Activated T-cell treated with anti-CD3 and anti-CD28 coated beads, Interleukin-2, amount 50 U/mL, for 24 hours (primary cell): ENCODE results near the gene SREK1.
A peak's percentile ranks its signal among the peaks of the same experiment; 100 is the strongest.

Source experiments
- DNase-seq: peaks from one replicate; pipeline ENCODE4 v3.0.0-alpha.2; 2020
- H3K27ac Mint-ChIP-seq: 2 replicates; pipeline ENCODE4 v1.8.0; 2020; ENCODE audit warnings: mild to moderate bottlenecking, mixed read lengths
- H3K27me3 Mint-ChIP-seq: 2 replicates; pipeline ENCODE4 v1.8.0; 2020; ENCODE audit warnings: mixed read lengths
- H3K36me3 Mint-ChIP-seq: 2 replicates; pipeline ENCODE4 v1.8.0; 2020; ENCODE audit warnings: low read depth, mixed read lengths
- H3K4me1 Mint-ChIP-seq: 2 replicates; pipeline ENCODE4 v1.8.0; 2020; ENCODE audit warnings: low read depth, mixed read lengths
- H3K4me3 Mint-ChIP-seq: 2 replicates; pipeline ENCODE4 v1.8.0; 2020; ENCODE audit warnings: mild to moderate bottlenecking, moderate library complexity, mixed read lengths
- H3K9me3 Mint-ChIP-seq: 2 replicates; pipeline ENCODE4 v1.8.0; 2020; ENCODE audit warnings: mixed read lengths

SREK1 gene

GRCh38 chr5:66143473-66144073, 527 bp upstream of the SREK1 start:
- peaks cover 53% of the 10 kb centered on the region for H3K4me1 Mint-ChIP-seq
- H3K27me3 Mint-ChIP-seq = no peaks in the 10 kb centered on the region
- no peak for DNase-seq
- H3K9me3 Mint-ChIP-seq = no peaks in the 10 kb centered on the region
- H3K36me3 Mint-ChIP-seq = peaks cover 35% of the 10 kb centered on the region
- H3K27ac Mint-ChIP-seq = peak overlapping the region; percentile 99
- H3K4me3 Mint-ChIP-seq = peak overlapping the region; percentile 96

- H3K4me1 Mint-ChIP-seq = peaks cover 52% of the 10 kb centered on the region
- peaks cover 48% of the 10 kb centered on the region for H3K36me3 Mint-ChIP-seq
- no peaks in the 10 kb centered on the region for H3K9me3 Mint-ChIP-seq
- peak overlapping the region; percentile 96 for H3K4me3 Mint-ChIP-seq
- H3K27ac Mint-ChIP-seq = peak overlapping the region; percentile 99
- no peak for DNase-seq
- no peaks in the 10 kb centered on the region for H3K27me3 Mint-ChIP-seq
These were observed 812 bp downstream of the SREK1 start for GRCh38 chr5:66144834-66145390.

DNA sequence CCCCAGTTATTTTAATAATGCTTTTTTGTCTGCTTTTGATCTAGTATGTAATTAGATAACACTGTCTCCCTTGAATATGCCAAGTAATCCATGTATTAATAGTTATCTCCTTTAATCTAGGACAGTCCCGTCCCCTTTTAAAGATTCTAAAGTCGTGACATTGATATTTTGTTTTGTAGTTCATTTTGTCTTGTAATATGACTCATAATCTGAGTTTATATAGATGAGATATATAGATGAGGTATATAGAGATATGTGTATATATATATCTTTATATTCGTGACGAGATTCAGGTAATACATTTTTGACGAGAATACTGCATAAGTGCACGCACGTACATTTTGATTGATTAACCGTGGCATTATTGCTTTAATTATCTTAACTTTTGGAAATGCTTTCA, 1.6 kb downstream of the SREK1 start:
- H3K27ac Mint-ChIP-seq = peak overlapping the region; percentile 83
- H3K36me3 Mint-ChIP-seq = peaks cover 55% of the 10 kb centered on the region
- DNase-seq = no peak
- H3K9me3 Mint-ChIP-seq = no peaks in the 10 kb centered on the region
- peaks cover 56% of the 10 kb centered on the region for H3K4me1 Mint-ChIP-seq
- H3K27me3 Mint-ChIP-seq = no peaks in the 10 kb centered on the region
- peak overlapping the region; percentile 96 for H3K4me3 Mint-ChIP-seq

- H3K9me3 Mint-ChIP-seq = no peaks in the 10 kb centered on the region
- H3K27ac Mint-ChIP-seq = peak overlapping the region; percentile 75
- H3K4me3 Mint-ChIP-seq = no peak overlapping the region
- no peak for DNase-seq
- peaks cover 62% of the 10 kb centered on the region for H3K36me3 Mint-ChIP-seq
- H3K4me1 Mint-ChIP-seq = peaks cover 63% of the 10 kb centered on the region
- no peaks in the 10 kb centered on the region for H3K27me3 Mint-ChIP-seq
These were observed 5.8 kb downstream of the SREK1 start for GRCh38 chr5:66149950-66150349.

- Mint-ChIP-seq H3K27ac (peak overlapping the region; percentile 75), H3K36me3 (peaks cover 63% of the 10 kb centered on the region), H3K4me1 (peaks cover 68% of the 10 kb centered on the region), H3K9me3 (no peaks in the 10 kb centered on the region), H3K27me3 (no peaks in the 10 kb centered on the region), H3K4me3 (peak overlapping the region; percentile 33)
- DNase-seq = no peak
These were observed 6.9 kb downstream of the SREK1 start for GRCh38 chr5:66151030-66151429.

GRCh38 chr5:66151491-66151890, 7.4 kb downstream of the SREK1 start:
- H3K9me3 Mint-ChIP-seq = no peaks in the 10 kb centered on the region

DNA sequence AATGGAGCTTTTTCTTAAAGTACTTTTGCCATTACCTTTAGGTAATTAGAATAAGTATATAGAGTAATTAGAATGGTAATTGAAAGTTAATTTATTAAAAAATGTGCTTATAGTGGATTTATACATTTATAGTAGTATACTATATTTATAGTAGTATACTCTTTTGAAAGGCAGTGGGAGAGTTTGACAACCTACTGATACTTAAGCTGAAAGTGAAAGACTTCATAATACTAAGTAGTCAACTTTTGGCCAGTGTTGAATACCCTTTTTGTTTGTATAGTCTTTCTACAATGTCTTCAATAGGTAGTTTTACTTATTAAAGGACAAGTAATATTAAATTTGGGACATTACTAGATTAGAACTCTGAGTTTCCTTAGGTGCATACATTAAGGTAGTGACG, 12.9 kb downstream of the SREK1 start:
- H3K9me3 Mint-ChIP-seq = no peaks in the 10 kb centered on the region
- no peak overlapping the region for H3K4me3 Mint-ChIP-seq
- DNase-seq = no peak
- no peaks in the 10 kb centered on the region for H3K27me3 Mint-ChIP-seq
- H3K27ac Mint-ChIP-seq = no peak overlapping the region
- peaks cover 25% of the 10 kb centered on the region for H3K4me1 Mint-ChIP-seq
- H3K36me3 Mint-ChIP-seq = peaks cover 66% of the 10 kb centered on the region

More at GRCh38 chr5:66151491-66151890, 7.4 kb downstream of the SREK1 start:
- no peaks in the 10 kb centered on the region for H3K27me3 Mint-ChIP-seq
- H3K36me3 Mint-ChIP-seq = peaks cover 64% of the 10 kb centered on the region
- H3K27ac Mint-ChIP-seq = peak overlapping the region; percentile 75
- H3K4me3 Mint-ChIP-seq = peak overlapping the region; percentile 33
- peaks cover 67% of the 10 kb centered on the region for H3K4me1 Mint-ChIP-seq
- no peak for DNase-seq

- H3K27ac Mint-ChIP-seq = no peak overlapping the region
- H3K27me3 Mint-ChIP-seq = no peaks in the 10 kb centered on the region
- H3K36me3 Mint-ChIP-seq = peaks cover 81% of the 10 kb centered on the region
- no peaks in the 10 kb centered on the region for H3K9me3 Mint-ChIP-seq
- H3K4me3 Mint-ChIP-seq = no peak overlapping the region
- DNase-seq = no peak
- H3K4me1 Mint-ChIP-seq = peaks cover 12% of the 10 kb centered on the region
These were observed 17.3 kb downstream of the SREK1 start for GRCh38 chr5:66161356-66161755.

- Mint-ChIP-seq H3K27me3 (no peaks in the 10 kb centered on the region), H3K36me3 (peaks cover 85% of the 10 kb centered on the region), H3K27ac (no peak overlapping the region), H3K4me3 (no peak overlapping the region), H3K9me3 (no peaks in the 10 kb centered on the region), H3K4me1 (peaks cover 16% of the 10 kb centered on the region)
- no peak for DNase-seq
These were observed 20.1 kb downstream of the SREK1 start for GRCh38 chr5:66164044-66164790.

DNA sequence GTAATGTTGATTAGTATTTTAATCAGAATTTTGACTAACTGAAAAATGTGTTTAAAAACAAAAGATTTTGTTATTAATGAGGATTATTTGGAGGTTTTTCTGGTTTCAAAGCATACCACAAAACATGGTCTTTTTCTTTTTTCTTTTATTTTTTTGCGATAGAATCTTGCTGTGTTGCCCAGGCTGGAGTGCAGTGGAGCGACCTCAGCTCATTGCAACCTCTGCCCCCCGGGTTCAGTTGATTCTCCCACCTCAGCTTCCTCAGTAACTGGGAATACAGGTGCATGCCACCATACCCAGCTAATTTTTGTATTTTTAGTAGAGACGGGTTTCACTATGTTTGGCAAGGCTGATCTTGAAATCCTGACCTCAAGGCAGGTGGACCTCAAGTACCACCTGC, 24.1 kb downstream of the SREK1 start:
- Mint-ChIP-seq H3K4me1 (peaks cover 38% of the 10 kb centered on the region), H3K4me3 (no peak overlapping the region), H3K9me3 (no peaks in the 10 kb centered on the region), H3K27ac (no peak overlapping the region), H3K36me3 (peaks cover 71% of the 10 kb centered on the region), H3K27me3 (no peaks in the 10 kb centered on the region)
- no peak for DNase-seq

- Mint-ChIP-seq H3K27me3 (no peaks in the 10 kb centered on the region), H3K9me3 (no peaks in the 10 kb centered on the region), H3K4me3 (no peak overlapping the region), H3K27ac (no peak overlapping the region), H3K4me1 (peaks cover 42% of the 10 kb centered on the region), H3K36me3 (peaks cover 70% of the 10 kb centered on the region)
- no peak for DNase-seq
These were observed 25.4 kb downstream of the SREK1 start for GRCh38 chr5:66169534-66169933.

DNA sequence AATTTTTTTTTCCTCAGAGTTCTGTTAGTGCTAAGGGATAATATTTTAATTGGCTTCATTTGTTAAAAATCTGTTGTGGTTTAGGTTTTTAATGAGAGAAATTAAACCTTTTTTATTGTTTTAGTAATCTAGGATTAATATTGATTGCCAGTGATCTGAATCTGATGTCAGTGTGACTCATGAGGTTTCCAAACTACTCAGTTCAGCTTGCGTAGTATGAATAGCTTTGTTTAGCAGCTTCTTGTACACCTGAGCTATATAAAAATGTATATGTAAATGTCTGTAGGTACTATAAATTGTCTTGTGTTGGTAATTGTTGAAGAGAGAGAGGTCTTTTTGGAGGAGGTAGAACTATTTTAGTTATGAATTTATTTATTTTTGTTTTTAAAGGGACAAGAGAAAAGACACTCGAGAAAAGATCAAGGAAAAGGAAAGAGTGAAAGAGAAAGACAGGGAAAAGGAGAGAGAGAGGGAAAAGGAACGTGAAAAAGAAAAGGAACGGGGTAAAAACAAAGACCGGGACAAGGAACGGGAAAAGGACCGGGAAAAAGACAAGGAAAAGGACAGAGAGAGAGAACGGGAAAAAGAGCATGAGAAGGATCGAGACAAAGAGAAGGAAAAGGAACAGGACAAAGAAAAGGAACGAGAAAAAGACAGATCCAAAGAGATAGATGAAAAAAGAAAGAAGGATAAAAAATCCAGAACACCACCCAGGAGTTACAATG, 26.3 kb downstream of the SREK1 start:
- no peaks in the 10 kb centered on the region for H3K27me3 Mint-ChIP-seq
- no peaks in the 10 kb centered on the region for H3K9me3 Mint-ChIP-seq
- no peak overlapping the region for H3K4me3 Mint-ChIP-seq
- DNase-seq = no peak
- peak overlapping the region; percentile 54 for H3K27ac Mint-ChIP-seq
- peaks cover 72% of the 10 kb centered on the region for H3K36me3 Mint-ChIP-seq
- peaks cover 40% of the 10 kb centered on the region for H3K4me1 Mint-ChIP-seq

DNA sequence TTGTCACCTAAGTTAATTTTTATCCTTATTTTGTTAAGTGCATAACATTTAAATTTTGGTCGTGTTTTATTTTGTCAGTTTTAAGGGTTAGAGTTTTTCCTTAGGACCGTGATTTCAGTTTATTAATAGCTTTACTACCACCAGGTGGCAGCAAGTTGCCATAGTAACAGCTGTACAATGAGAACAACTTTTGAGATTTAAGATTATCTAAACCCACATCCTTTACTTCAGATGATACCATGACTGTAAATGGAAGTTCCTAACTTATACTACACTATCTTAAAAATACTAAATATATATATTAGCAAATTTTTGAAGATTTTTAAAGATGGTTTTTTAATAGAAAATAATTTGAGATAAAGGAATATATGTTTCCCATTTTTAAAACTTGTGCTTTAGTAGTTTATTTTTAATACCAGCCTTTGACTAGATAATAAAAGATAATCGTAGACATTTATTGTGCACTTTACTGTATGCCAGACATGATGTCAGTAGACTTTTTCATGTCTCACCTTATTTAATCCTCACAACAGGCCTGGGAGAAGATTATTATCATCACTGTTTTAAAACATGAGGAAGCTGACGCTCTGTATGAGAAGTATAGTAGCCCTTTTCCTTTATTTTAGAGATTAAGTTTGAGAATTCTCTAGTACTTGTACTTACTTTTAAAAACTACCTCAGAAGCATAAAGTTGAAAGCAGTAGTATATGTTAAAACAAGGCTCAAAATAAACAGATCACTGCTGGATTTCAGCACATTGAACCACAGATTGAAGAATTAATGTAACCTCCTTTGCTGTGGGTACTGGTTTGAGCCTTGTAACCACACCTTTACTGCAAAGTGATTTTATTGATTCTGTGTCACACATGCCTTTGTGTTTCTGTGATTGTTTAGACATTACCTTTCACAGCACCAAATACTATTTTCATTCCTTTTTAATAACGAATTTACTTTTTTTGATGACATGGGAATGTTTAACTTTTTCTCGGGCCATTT, 27.5 kb downstream of the SREK1 start:
- H3K27me3 Mint-ChIP-seq = no peaks in the 10 kb centered on the region
- no peak for DNase-seq
- H3K4me1 Mint-ChIP-seq = peaks cover 35% of the 10 kb centered on the region
- no peak overlapping the region for H3K4me3 Mint-ChIP-seq
- no peaks in the 10 kb centered on the region for H3K9me3 Mint-ChIP-seq
- H3K27ac Mint-ChIP-seq = peak overlapping the region; percentile 57
- peaks cover 72% of the 10 kb centered on the region for H3K36me3 Mint-ChIP-seq

DNA sequence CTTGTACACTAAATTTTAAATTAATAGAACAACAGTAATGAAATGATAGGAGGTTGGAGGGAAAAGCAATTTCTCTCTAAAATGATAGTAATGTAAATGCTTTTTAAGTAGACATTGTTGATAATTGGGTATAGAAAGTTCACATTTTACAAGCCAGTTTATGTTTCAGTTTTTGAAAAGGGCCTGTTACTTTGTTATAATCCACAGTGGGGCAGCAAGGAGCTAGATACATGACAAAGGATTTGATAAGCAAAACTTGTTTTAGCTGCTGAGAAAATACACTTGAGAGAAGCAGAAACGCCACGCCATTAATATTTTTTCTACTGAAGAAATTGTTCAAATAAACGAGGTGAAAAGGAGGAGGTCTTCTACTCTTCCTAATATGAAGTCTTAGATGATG, 30.2 kb downstream of the SREK1 start:
- Mint-ChIP-seq H3K4me3 (no peak overlapping the region), H3K4me1 (peaks cover 38% of the 10 kb centered on the region), H3K36me3 (peaks cover 80% of the 10 kb centered on the region), H3K9me3 (no peaks in the 10 kb centered on the region), H3K27me3 (no peaks in the 10 kb centered on the region), H3K27ac (no peak overlapping the region)
- no peak for DNase-seq
